ENCODE data around the gene BAHCC1. TPM values are rescaled to one million over a fixed set of nuclear protein-coding genes. Genes with fewer than 3 reads are reported as not detected.

The BAHCC1 gene
- total RNA-seq, 1 donor from 2014 or later: 10.7 TPM

DNA sequence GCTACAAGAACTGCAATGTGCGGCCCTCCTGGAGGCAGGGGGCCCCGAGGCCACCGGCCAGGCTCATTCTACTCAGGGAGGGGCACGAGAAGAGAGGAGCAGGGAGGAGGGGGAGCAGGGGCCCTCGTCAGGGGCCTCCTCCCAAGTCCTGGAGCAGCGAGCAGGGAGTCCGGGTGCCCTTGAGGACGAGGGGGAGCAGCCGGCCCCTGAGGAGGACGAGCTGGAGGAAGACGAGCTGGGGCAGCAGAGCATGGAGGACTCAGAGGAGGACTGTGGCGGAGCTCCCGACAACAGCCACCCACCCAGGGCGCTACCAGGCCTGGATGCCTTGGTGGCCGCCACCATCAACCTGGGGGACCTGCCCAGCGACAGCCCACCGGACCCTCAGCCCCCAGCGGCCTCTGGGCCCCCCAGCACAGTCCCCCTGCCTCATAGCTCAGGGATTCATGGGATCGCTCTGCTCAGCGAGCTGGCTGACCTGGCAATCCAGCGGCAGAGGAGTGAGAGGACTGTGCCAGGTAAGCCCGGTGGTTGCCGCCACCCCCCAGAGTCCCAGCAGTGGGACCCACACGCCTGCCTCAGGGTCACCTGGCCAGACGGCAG lies 52.2 kb downstream of the BAHCC1 start:
- Mint-ChIP-seq H3K4me3 (ENCODE audit: unreplicated experiment) (no peak overlapping the region), H3K27me3 (ENCODE audit: unreplicated experiment) (peaks cover 4% of the 10 kb centered on the region), H3K9me3 (ENCODE audit: unreplicated experiment) (no peaks in the 10 kb centered on the region), H3K36me3 (ENCODE audit: low read depth, unreplicated experiment) (no peaks in the 10 kb centered on the region), H3K27ac (ENCODE audit: unreplicated experiment) (no peak overlapping the region), H3K4me1 (ENCODE audit: unreplicated experiment) (no peaks in the 10 kb centered on the region)
- TF ChIP-seq, protein P1, sequence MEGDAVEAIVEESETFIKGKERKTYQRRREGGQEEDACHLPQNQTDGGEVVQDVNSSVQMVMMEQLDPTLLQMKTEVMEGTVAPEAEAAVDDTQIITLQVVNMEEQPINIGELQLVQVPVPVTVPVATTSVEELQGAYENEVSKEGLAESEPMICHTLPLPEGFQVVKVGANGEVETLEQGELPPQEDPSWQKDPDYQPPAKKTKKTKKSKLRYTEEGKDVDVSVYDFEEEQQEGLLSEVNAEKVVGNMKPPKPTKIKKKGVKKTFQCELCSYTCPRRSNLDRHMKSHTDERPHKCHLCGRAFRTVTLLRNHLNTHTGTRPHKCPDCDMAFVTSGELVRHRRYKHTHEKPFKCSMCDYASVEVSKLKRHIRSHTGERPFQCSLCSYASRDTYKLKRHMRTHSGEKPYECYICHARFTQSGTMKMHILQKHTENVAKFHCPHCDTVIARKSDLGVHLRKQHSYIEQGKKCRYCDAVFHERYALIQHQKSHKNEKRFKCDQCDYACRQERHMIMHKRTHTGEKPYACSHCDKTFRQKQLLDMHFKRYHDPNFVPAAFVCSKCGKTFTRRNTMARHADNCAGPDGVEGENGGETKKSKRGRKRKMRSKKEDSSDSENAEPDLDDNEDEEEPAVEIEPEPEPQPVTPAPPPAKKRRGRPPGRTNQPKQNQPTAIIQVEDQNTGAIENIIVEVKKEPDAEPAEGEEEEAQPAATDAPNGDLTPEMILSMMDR (IDR thresholded peaks at IDR 0.05; ENCODE audit: unreplicated experiment): no peak
- no peak for DNase-seq (ENCODE audit: low spot score)

GRCh38 chr17:81448442-81448841 lies 53.2 kb downstream of the BAHCC1 start:
- Mint-ChIP-seq H3K27ac (ENCODE audit: unreplicated experiment) (no peak overlapping the region), H3K9me3 (ENCODE audit: unreplicated experiment) (no peaks in the 10 kb centered on the region), H3K36me3 (ENCODE audit: low read depth, unreplicated experiment) (peaks cover 4% of the 10 kb centered on the region), H3K4me1 (ENCODE audit: unreplicated experiment) (peaks cover 3% of the 10 kb centered on the region), H3K4me3 (ENCODE audit: unreplicated experiment) (no peak overlapping the region), H3K27me3 (ENCODE audit: unreplicated experiment) (peaks cover 4% of the 10 kb centered on the region)
- TF ChIP-seq, protein P1 (IDR thresholded peaks at IDR 0.05; ENCODE audit: unreplicated experiment): no peak
- no peak for DNase-seq (ENCODE audit: low spot score)

DNA sequence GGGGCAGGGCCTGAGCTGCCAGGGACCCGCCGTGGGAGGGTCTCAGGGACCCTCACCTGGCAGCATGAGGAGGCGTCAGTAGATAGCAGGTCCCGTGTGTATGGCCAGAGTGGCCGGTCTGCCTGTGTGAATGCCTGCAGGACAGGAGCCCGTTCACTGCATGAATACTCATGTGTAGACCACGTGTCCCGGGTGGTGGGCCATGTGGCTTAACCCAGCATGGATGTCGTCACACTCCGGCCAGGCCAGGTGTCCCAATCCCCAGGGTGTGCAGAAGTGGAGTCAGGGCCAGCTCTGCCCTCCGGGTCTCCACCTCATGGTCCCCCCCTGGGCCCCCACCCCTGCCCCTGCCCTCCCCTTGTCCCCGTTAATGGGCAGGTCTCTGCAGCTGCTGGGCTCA lies 53.7 kb downstream of the BAHCC1 start:
- peaks cover 4% of the 10 kb centered on the region for H3K36me3 Mint-ChIP-seq (ENCODE audit: low read depth, unreplicated experiment)
- TF ChIP-seq, protein P1 (IDR thresholded peaks at IDR 0.05; ENCODE audit: unreplicated experiment): no peak

DNA sequence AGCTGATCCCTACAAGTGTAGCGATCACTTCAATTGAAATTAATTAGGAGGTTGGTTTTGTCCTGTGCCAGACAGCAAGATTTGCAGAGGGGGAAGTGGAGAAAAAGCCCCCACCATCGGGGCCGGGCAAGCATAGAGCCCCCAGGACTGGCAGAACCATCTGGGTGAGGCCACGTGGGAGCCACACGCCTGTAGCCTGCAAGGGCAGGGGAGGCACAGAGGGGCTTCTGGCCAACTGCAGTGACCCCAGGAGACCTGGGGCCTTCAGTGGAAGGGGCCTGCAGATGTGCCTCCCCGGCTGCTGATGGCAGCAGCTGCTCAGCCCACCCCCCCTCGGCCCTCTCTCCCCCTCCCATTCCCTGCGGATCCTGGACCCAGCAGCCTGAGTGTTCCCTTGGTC lies 54.1 kb downstream of the BAHCC1 start:
- H3K4me1 Mint-ChIP-seq (ENCODE audit: unreplicated experiment): peaks cover 3% of the 10 kb centered on the region
- H3K27ac Mint-ChIP-seq (ENCODE audit: unreplicated experiment): no peak overlapping the region
- H3K4me3 Mint-ChIP-seq (ENCODE audit: unreplicated experiment): no peak overlapping the region
- H3K36me3 Mint-ChIP-seq (ENCODE audit: low read depth, unreplicated experiment): peaks cover 4% of the 10 kb centered on the region
- TF ChIP-seq, protein P1 (IDR thresholded peaks at IDR 0.05; ENCODE audit: unreplicated experiment): no peak
- DNase-seq (ENCODE audit: low spot score): no peak
- H3K9me3 Mint-ChIP-seq (ENCODE audit: unreplicated experiment): no peaks in the 10 kb centered on the region
- H3K27me3 Mint-ChIP-seq (ENCODE audit: unreplicated experiment): peaks cover 4% of the 10 kb centered on the region

More for the DNA sequence above, 53.7 kb downstream of the BAHCC1 start:
- no peak for DNase-seq (ENCODE audit: low spot score)
- no peak overlapping the region for H3K4me3 Mint-ChIP-seq (ENCODE audit: unreplicated experiment)
- H3K27ac Mint-ChIP-seq (ENCODE audit: unreplicated experiment): no peak overlapping the region
- peaks cover 4% of the 10 kb centered on the region for H3K27me3 Mint-ChIP-seq (ENCODE audit: unreplicated experiment)
- H3K9me3 Mint-ChIP-seq (ENCODE audit: unreplicated experiment): no peaks in the 10 kb centered on the region
- H3K4me1 Mint-ChIP-seq (ENCODE audit: unreplicated experiment): peaks cover 3% of the 10 kb centered on the region

DNA sequence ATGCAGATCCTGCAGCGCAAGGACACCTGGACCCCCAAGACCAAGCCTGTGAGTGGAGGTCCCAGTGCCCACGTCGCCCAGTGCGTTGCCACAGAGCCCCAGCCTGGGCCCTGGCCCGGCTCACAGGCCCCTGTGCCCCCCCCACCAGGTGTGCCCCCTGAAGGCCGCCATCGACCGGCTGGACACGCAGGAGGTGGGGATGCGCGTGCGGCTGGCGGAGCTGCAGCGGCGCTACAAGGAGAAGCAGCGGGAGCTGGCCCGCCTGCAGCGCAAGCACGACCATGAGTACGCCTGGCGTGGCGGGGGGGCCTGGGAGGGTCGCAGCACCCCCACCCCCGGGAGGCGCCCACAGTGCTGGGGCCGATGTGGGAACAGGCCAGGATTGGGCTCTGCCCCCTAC lies 56.6 kb downstream of the BAHCC1 start:
- peaks cover 4% of the 10 kb centered on the region for H3K27me3 Mint-ChIP-seq (ENCODE audit: unreplicated experiment)
- peaks cover 4% of the 10 kb centered on the region for H3K36me3 Mint-ChIP-seq (ENCODE audit: low read depth, unreplicated experiment)
- TF ChIP-seq, protein P1 (IDR thresholded peaks at IDR 0.05; ENCODE audit: unreplicated experiment): no peak
- H3K9me3 Mint-ChIP-seq (ENCODE audit: unreplicated experiment): no peaks in the 10 kb centered on the region
- no peak overlapping the region for H3K27ac Mint-ChIP-seq (ENCODE audit: unreplicated experiment)
- DNase-seq (ENCODE audit: low spot score): no peak
- H3K4me3 Mint-ChIP-seq (ENCODE audit: unreplicated experiment): no peak overlapping the region
- H3K4me1 Mint-ChIP-seq (ENCODE audit: unreplicated experiment): peaks cover 3% of the 10 kb centered on the region

Data from endothelial cell (in vitro differentiated cells).